Stimulated activated CD4-positive, alpha-beta T cell treated with anti-CD3 and anti-CD28 coated beads, Interleukin-4, amount 100 ng/mL, for 1 hour (primary cell): ENCODE results near the gene EYA2.

Source experiments
- DNase-seq: peaks from one replicate; pipeline ENCODE4 v3.0.0-alpha.2; 2020

EYA2 gene

DNA sequence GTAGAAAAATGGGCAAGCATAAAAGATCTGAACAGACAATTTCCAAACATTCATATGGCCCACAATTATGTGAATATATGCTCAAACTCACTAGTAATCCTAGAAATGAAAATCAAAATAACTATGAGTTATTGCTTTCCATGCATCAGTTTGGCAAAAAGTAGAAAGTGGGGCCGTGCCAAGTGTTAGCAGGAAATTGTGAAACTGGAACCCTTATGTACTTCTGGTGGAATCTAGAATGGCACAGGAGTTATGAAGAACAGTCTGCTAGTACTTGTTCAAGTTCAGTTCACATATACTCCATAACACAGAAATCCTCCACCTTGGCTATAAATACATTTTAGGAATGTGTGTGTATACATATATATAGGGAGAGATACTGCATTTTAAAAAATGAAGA is 89.8 kb downstream of the EYA2 start:
- no peak for DNase-seq

DNA sequence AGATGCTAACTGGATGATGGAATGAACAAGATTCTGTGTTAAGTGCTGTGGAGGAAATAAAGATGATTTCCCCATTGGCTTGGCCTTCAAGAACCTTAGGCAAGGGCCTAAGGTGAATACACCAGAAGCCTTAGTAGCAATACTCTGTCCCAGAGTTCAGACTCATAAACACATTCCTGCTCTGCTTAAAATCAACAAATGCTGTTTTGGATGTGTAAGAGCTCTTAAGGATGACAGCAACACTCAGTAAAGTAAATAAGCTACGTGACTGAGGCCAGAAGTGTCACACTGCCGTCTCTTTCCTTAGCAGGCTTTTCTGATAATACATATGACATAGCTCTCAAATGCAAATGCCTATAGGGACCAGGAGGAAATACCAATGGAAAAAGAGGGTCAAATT is 90.6 kb downstream of the EYA2 start:
- DNase-seq, result no peak

DNA sequence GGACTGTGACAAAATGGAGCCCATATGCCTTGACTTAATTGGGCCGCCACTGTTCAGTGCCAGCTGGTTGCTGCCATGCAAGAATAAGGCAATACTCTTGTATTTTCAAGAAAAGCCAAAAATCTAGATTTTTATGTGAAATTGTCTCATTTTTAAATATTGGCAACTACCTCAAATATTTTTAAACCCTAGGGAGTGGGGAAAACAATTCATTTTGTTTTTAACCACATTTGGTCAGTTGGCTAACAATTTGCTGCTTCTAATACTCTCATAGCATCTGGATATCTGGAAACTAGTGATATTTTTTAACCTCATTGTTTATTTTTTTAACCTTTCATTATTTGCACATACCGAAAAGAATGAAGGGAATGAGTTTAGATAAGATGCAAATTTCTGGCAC is 91.0 kb downstream of the EYA2 start:
- DNase-seq, result no peak

DNA sequence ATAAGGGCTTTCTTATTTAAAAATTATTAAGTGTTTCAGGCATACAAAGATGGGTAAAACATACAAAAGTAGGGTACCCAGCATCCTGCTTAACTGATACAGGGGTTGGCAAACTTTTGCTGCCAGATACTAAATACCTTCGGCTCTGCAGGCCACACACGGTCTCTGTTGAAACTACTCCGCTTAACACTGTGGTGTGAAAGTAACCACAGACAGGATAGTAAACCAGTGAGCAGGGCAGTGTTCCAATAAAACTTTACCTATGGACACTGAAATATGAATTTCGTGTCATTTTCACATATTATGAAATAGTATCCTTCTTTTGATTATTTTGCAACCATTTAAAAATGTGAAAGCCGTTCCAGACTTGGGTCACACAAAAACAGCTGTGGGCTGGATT is 92.4 kb downstream of the EYA2 start:
- DNase-seq, result no peak

DNA sequence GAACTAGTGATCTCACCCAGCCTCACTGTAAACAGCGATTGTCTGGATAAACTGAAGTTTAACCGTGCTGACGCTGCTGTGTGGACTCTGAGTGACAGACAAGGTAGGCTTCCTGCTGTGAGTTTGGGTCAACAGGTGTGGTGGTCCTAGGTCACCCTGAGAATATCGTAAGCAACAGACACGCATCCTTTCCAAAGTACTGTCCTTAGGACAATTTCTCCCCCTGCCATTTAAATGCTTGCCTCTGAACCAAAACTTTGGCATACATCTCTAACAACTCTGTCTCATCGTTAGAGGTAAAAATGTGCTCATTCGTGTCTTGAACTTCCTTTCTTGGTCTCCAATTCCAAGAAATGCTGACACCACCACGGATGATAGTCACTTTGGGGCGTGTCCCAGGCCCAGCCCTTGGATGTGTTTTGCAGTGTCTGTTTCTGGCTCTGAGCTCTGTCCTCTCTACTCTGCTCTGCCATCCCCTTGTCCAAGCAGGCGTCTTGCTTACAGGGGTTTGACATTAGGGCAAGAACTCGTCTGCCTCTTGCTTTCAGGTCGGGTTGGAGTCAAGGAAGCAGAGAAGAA is 95.5 kb downstream of the EYA2 start:
- DNase-seq, result peak; percentile 4

DNA sequence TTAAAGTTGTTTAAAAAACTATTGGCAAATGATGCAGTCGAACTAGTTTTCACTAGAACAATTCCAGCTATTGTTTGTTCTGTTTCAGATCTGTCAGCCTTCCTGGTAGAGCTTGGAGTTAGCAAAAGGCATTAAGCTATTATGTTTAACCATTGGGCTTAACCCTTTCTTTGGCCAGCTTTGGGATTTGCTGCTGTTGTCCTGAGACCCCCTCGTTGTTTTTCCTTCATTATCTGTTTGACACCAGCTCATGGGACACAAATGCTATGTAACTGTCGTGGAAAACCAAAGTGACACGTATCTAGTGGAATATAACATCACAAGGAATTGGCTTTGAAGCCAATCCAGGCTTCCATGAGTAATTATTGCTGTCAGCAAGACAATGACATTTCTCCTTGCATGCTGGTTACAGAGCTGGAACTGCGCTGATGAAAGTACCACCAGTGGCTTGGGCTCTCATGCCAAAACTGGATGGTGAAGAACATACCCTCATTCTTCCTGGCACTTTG is 96.0 kb downstream of the EYA2 start:
- DNase-seq, result no peak

DNA sequence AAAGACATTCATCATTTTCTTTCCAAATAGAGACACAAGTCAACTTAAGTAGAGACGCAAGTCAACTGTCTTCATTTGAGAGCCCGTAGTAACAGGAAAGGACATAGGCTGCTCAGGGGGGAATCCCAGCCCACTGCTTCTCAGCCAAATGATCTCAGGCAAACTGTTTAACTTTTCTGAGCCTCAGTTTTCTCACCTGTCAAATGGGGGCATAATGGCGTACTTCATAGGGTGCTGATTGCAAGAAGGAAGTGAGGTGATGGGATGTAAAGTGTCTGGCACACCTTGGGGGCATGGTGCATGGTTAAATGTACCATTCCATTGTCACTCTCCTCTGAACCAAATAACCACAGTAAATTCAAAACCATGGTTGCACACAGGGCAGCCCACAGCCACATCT is 96.5 kb downstream of the EYA2 start:
- DNase-seq, result no peak

DNA sequence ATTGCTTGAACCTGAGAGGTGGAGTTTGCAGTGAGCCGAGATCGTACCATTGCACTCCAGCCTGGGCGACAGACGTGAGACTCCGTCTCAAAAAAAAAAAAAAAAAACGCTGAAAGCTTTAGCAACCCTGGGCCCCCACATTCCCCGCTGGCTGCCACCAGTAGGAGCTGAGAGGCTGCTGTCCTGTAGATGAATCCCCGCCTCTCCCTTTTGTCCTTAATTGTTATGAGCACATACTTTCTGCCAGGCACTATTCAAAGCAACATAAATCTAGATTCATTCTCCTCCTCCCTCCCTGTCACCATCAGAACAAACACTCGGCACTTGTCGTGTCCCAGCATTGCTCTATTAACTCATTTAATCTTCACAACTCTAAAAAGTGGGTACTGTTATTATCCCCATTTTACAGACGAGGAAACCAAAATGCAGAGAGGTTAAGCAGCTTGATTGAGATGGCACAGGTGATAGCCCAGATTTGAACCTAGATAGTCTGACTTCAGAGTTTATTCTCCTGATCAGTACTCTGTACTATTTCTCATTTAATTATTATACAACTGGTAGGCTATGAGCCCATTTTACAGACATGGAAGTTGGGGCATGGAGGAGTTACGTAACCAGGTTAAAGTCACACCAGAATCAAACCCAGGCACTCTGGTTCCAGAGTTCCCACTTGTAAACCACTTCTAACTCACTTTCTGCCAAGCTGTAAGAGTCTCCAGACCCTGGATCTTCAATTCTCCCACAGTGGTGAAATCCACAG is 97.4 kb downstream of the EYA2 start:
- DNase-seq, result no peak

DNA sequence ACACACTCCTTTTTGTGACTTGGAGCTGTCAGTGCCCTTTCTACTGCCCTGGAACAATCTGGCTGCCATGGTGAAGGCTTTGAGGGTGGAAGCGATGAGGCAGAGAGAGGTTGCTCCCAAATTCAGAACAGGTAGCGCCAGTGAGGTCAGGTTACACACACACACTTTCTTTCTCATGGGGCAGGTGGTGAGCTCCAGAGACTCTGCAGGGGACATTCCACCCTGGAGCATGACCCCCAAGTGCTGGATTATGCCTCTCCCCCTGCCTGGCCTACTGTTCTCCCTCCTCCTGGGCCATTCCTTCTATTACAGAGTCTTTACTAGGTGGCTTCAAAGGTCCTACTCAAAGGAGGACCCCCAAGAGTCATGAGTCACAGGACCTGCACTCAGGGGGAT is 98.0 kb downstream of the EYA2 start:
- DNase-seq, result no peak

DNA sequence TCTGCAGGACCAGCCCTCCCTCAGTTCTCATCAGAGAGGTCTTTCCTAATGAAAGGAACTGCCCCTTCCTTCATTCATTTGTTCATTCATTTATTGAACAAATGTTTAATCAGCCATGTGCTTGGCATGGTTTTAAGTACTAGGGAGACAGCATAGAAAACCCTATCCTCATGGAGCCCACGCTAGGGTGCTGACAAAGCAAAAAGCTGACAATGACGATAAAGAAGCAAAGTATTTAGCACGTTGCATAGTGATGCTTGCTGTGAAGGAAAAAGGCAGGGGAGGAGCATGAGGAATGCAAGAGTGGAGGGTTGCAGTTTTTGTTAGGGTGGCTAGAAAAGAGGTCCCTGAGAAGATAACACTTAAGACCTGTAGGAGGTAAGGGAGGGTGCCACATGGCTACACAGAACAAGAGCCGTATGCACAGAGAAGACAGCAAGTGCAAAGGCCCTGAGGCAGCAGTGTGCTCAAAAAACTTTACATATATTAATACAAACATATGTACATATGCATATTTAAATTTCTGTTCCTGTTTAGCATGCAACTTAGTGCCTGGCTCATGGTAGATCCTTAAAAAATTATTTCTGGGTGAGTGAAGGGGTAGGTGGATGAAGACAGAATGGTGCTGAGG is 98.9 kb downstream of the EYA2 start:
- DNase-seq, result no peak

DNA sequence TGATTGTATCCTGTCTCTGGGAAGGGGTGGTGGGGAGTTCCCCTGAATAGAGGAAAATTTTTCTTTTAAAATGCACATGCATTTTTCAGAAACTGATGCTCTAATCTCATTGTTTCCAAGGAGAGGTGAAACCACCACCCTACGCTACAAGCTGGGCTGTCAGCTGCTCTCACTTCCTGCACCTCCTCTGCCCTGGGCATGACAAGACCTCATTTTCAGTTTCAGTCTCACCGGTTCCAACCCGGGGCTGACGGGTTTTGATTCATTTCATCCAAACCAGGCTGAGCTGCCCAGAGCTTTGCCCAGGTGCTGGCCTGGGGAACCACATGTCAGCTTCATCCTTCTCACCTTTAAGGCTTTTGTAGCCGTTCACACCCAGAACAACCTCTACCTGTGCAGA is 99.7 kb downstream of the EYA2 start:
- DNase-seq, result peak; percentile 36

DNA sequence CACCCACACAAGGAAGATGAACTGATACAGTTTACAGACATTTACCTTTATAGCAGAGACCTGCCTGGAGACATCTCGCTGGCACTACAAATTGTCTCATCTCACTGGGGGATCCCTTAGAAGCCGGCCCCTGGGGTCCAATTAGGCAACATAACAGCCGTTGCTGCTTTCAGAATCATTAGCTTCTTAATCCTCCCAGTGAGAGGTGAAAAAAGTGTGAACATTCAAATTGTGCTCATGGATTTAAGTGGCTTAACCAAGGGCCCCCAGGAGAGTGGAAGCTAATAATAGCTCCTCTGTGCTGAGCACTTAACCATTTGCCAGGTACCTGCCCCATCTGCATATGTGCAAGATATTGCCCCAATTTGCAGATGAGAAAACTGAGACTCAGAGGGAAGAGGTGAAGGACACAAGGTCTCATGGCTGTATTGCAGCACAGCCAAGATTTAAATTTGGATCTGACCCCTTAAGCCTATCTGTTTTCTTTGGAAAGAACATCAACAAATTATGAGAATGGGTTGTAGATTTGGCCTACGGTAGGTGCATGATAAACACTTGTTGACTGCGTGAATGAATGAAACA is 101.0 kb downstream of the EYA2 start:
- DNase-seq, result no peak

DNA sequence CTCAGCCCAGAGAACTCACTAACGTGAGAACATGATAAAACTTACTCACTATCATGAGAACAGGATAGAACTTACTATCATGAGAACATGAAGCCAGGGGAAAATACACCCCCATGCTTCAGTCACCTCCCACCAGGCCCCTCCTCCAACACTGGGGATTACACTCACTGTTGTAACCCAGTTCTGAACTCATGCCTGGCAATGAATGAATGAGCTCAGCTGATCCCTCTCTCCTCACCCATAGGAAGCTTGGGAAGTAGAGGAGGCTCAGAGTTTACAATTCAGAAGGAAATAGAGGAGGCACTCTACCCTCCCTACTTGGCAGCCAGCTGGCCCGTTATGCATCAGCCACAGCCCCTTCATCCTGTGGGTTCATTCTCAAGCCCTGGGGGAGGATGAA is 102.5 kb downstream of the EYA2 start:
- no peak for DNase-seq

DNA sequence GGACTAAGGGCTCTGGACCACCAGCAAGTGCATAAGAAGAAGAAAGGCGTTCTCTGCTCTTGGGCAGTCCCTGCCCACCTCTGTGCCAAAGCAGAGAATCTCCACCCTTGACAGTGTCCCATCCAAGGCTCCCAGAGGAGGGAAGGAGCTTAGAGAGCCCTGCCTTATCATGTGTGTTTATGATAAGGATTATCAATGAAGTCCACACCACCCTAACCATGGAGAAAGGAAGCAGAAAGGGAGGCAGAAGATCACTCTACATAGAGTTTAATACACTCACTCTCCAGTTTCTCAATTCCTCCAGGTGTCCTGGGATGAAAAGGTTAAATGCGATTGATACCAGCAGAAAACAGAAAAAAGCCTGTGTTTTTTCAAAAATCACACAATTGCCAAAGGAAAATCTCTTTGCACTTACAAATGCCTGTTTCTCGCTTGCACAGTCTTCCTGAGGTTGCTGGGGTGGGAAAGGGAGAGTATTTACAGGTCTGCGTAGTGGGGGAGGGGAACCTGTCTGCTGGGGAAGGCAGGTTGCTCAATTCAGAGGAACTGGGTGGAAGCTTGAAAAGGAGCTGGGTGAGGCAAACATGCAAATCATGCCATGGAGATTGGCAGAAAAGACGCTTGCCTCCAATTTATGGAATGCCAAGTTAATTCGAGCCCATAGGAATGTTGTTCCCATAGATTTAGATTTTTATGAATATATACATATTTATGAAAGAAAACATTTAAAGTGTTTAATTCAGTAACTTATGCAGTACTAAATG is 104.0 kb downstream of the EYA2 start:
- no peak for DNase-seq

DNA sequence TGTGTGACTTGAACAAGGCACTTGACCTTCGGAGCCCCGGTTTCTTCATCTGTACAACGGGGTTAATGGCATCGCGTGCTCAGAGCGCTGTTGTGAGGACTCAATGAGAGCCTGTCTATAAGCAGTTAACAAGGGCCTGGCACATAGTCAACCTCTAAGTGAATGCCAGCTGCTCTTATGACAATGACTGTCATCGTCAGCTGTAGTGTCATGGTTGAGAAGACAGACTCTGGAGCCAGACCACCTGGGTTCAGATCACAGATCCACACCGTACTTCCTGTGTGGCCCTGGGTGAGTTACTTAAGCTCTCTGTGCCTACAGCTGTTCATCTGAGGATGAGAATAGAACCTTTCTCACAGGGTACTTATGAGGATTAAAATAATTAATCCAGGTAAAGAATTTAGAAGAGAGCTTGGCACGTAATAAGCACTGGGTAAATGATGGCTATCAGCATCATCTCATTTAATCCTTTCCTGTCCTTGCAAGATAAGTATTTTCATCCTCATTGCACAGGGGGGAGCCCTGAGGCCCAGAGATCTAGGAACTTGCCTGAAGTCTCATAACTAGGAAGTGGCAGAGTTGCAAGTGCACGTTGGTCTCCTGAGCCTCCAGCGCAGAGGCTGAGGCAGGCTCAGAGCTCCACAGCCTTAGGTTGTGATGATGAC is 105.3 kb downstream of the EYA2 start:
- no peak for DNase-seq

DNA sequence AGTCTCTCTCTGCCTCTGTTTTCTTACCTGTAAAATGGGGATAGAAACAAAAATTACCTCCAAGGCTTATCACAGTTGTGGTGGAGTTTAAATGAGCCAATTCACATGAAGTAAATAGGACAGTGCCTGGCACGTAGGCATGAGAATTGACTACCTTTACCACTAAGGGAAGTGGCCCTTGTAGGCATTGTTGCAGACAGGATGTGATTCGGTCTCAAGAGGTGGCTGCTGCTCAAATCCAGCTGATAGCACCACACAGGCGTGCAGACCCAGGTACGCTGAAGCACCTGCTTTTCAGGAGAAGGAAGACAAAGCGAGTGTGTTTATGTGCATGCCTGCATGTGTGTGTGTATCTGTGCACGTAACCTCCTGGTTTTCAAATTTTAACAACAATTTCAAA is 108.6 kb downstream of the EYA2 start:
- no peak for DNase-seq

DNA sequence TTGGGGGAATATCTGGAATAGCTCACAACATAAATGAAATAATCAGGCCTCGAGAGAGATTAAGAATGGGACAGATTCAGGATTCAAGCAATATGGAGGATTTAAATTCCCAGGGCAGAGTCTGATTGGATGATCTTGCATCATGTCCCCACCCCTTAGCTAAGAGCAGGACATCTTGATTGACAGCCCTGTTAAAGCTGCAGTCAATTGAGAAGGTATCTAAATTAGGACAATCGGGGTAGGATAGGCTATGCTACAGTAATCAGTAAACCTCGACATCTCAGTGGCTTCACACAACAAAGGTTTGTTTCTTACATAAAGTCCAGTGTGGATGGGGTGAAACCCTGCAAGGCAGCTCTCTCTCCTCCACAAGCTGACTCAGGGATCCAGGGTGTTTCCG is 109.5 kb downstream of the EYA2 start:
- no peak for DNase-seq

DNA sequence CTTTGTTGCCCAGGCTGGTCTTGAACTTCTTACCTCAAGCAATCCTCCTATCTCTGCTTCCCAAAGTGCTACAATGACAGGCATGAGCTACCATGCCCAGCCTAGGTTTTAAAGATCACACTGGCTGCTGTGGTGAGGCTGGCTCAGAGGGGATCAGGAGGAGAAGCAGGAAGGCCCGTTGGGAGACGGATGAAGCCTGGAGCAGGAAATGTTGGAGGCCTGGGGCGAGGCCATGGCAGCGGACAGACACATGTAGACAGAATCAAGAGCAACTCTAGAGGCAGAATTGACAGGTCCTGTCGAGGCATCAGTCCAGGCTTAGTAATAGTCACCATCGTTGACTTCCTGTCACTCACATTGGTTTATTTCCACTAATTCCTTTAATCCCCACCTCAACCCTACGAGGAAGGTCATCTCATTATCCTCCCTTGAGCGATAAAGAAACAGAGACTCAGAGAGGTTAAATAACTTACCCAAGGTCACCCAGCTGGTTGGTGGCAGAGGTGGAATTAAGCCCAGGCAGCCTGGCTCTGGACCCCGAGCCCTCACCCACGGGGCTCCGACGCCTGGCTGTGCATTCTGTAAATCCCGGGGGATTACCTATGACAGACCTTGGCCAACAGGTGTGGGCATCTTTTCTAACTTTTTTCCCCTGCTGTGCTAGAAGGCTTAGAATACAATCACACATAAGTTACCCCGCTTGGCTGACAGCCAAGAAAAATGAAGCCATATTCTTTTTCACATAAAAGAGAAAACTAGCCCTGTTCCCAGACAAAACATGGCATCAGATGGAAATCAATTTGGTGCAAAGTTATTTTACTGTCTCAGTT is 113.4 kb downstream of the EYA2 start:
- no peak for DNase-seq

DNA sequence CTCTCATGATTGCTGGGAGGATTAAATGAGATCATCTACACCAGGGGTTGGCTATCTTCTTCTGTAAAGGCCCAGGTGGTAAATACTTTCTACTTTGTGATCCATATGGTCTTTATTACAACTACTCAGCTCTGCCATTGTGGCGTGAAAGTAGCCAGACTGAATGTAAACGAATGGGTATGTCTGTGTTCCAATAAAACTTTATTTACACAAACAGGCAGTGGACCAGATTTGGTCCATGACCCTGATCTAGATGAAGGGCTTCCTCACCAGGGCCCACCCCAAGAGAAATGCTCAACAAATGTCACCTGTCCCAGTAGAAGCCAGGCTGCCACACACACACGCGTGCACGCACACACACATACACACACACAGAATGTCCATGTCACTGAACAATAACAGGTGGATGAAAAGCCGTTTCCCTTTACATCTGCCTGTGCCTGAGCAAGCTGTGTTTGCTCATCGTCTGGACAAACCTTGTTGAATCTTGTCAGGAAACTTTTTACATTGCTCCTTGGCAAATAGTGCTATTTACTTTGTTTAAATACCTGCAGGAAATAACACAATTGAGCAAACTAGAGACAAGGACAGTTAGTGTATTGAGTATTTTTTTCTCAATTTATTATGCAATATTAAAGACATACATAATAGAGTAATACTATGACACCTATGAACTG is 114.3 kb downstream of the EYA2 start:
- no peak for DNase-seq

DNA sequence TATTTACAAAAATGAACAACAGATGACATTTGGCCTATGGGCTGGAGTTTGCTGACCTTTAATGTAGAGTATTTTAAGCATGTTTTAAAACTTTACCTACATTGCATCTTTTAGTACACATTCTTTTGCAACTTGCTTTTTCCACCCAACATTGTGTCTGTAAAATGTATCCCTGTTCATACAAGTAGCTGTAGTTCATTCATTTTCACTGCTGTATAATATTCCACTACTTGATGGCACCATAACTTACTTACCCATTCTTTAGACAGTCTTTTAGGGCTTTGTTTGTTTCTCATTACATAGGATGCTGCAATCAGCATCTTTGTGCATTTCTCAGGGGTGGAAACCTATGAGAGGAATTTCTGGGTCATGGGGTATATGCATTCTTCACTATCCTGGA is 115.1 kb downstream of the EYA2 start:
- no peak for DNase-seq

DNA sequence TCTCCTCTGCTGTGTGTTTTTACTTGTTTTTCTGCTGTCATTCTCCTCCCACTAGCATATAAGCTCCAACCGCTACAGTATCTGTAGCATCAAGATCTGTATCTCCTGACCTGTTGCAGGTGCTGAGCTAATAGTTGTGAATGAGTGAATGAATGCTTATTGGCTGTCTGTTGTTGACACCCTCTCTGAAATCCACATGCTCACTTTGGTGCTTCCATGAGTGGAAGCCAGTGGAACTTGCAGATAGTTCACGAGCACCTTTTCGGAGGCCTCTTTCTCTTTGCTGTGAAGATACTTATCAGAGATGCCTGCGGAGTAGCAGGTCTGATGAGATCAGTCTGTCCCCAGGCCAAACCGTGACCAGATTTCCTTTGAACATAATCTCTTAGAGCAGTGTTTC is 117.3 kb downstream of the EYA2 start:
- no peak for DNase-seq
